ENCODE results near the gene LCN9. TPM values are rescaled to one million over a fixed set of nuclear protein-coding genes. Genes with fewer than 3 reads are reported as not detected.

The LCN9 gene
- polyA plus RNA-seq, 1 donor (not counting 4 experiments of a cell fraction or from before 2014, with no cell fraction given), result not detected

DNA sequence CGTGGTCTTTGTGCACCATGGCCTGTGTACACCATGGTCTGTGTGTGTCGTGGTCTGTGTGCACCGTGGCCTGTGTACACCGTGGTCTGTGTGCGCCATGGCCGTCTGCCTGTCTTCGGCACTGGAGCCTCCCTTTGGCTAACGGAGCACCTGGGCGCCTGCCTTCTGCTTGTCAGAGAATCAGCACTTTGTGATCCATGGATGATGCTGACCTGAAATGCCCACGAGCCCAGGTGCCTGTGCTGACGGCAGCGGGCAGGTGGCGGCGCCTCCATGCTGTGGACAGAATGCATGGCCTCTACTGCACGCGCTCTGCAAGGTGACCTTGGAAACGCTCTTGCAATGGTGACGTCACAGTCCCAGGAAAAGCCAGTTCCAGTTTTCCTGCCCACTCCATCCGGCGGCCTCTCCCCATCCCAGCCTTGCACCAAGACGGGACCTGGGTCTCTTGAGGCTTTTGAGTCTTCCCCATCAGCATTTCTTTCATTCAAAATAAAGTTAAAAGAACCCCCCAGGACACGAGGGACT lies 14.6 kb downstream of the LCN9 start:
- no peak overlapping the region for H3K4me2 ChIP-seq (ENCODE audit: control insufficient read depth, extremely low read depth, insufficient read depth, low read depth, low read length)
- no peaks in the 10 kb centered on the region for H3K36me3 ChIP-seq (ENCODE audit: control insufficient read depth in 2 of 2, extremely low read depth in 1 of 2, insufficient read depth in 2 of 2, low read length in 2 of 2)
- dilution Hi-C loops (cut with MboI; ENCODE audit: extremely low pct_ligation_motif_present, low sequenced_read_pairs), result no loop called here
- H3K9me3 ChIP-seq (ENCODE audit: control insufficient read depth, low read depth, low read length), result no peaks in the 10 kb centered on the region
- no peaks in the 10 kb centered on the region for H3K9me1 ChIP-seq (ENCODE audit: control insufficient read depth, extremely low read depth, insufficient read depth, low read length)
- no peak overlapping the region for H3K27ac ChIP-seq (ENCODE audit: control insufficient read depth, insufficient read depth, low read length)
- no peaks in the 10 kb centered on the region for H3K79me2 ChIP-seq (ENCODE audit: control insufficient read depth, insufficient read depth, low read length)
- H3K27me3 ChIP-seq (ENCODE audit: control insufficient read depth, extremely low read depth, insufficient read depth, low read length), result no peaks in the 10 kb centered on the region
- no peak for TF ChIP-seq EZH2 (IDR thresholded peaks at IDR 0.05; ENCODE audit: low read length)
- no peak for TF ChIP-seq CTCF (optimal IDR thresholded peaks at IDR 0.05 in 1 of 3, IDR thresholded peaks at IDR 0.05 in 1 of 3, conservative IDR thresholded peaks at IDR 0.05 in 1 of 3; ENCODE audit: extremely low read depth in 1 of 3, insufficient read depth in 2 of 3, low read length in 3 of 3)
- no peak for FAIRE-seq
- no peak overlapping the region for H2AFZ ChIP-seq (ENCODE audit: control insufficient read depth, low read length)
- H4K20me1 ChIP-seq (ENCODE audit: control insufficient read depth, extremely low read depth, insufficient read depth, low read length), result no peaks in the 10 kb centered on the region
- no peak overlapping the region for H3K4me3 ChIP-seq (ENCODE audit: control insufficient read depth in 2 of 3, extremely low read depth in 1 of 3, insufficient read depth in 2 of 3, low read depth in 1 of 3, low read length in 3 of 3)
- no peak for DNase-seq (ENCODE audit: low read depth, low spot score)
- no peaks in the 10 kb centered on the region for H3K4me1 ChIP-seq (ENCODE audit: control insufficient read depth, extremely low read depth, insufficient read depth, low read length)
- H3K9ac ChIP-seq (ENCODE audit: control insufficient read depth, extremely low read depth, insufficient read depth, low read length), result no peak overlapping the region

GRCh38 chr9:135678236-135679017 lies 15.3 kb downstream of the LCN9 start:
- H3K4me2 ChIP-seq (ENCODE audit: control insufficient read depth, extremely low read depth, insufficient read depth, low read depth, low read length), result no peak overlapping the region
- no peak overlapping the region for H3K27ac ChIP-seq (ENCODE audit: control insufficient read depth, insufficient read depth, low read length)
- no peak overlapping the region for H3K9ac ChIP-seq (ENCODE audit: control insufficient read depth, extremely low read depth, insufficient read depth, low read length)
- dilution Hi-C loops (cut with MboI; ENCODE audit: extremely low pct_ligation_motif_present, low sequenced_read_pairs), result no loop called here
- no peak for TF ChIP-seq CTCF (optimal IDR thresholded peaks at IDR 0.05 in 1 of 3, IDR thresholded peaks at IDR 0.05 in 1 of 3, conservative IDR thresholded peaks at IDR 0.05 in 1 of 3; ENCODE audit: extremely low read depth in 1 of 3, insufficient read depth in 2 of 3, low read length in 3 of 3)
- TF ChIP-seq EZH2 (IDR thresholded peaks at IDR 0.05; ENCODE audit: low read length), result no peak
- H4K20me1 ChIP-seq (ENCODE audit: control insufficient read depth, extremely low read depth, insufficient read depth, low read length), result no peaks in the 10 kb centered on the region
- no peaks in the 10 kb centered on the region for H3K9me3 ChIP-seq (ENCODE audit: control insufficient read depth, low read depth, low read length)
- no peaks in the 10 kb centered on the region for H3K36me3 ChIP-seq (ENCODE audit: control insufficient read depth in 2 of 2, extremely low read depth in 1 of 2, insufficient read depth in 2 of 2, low read length in 2 of 2)
- no peak overlapping the region for H3K4me3 ChIP-seq (ENCODE audit: control insufficient read depth in 2 of 3, extremely low read depth in 1 of 3, insufficient read depth in 2 of 3, low read depth in 1 of 3, low read length in 3 of 3)
- no peak for DNase-seq (ENCODE audit: low read depth, low spot score)
- no peaks in the 10 kb centered on the region for H3K9me1 ChIP-seq (ENCODE audit: control insufficient read depth, extremely low read depth, insufficient read depth, low read length)
- H3K27me3 ChIP-seq (ENCODE audit: control insufficient read depth, extremely low read depth, insufficient read depth, low read length), result no peaks in the 10 kb centered on the region
- H3K79me2 ChIP-seq (ENCODE audit: control insufficient read depth, insufficient read depth, low read length), result no peaks in the 10 kb centered on the region
- H3K4me1 ChIP-seq (ENCODE audit: control insufficient read depth, extremely low read depth, insufficient read depth, low read length), result no peaks in the 10 kb centered on the region
- no peak overlapping the region for H2AFZ ChIP-seq (ENCODE audit: control insufficient read depth, low read length)
- no peak for FAIRE-seq
